CD4-positive, alpha-beta T cell treated with Interferon alpha-2 for 1 hour (primary cell): ENCODE data around the gene CDIPT.
A peak's percentile ranks its signal among the peaks of the same experiment; 100 is the strongest.

Experiments
- DNase-seq, 2 donors: peaks; one replicate each; pipeline ENCODE4 v3.0.0-alpha.2; 2020 to 2022

Gene CDIPT

GRCh38 chr16:29824589-29825144 lies 38.4 kb downstream of the CDIPT start:
- no peak for DNase-seq

GRCh38 chr16:29821643-29822115 lies 41.3 kb downstream of the CDIPT start:
- no peak for DNase-seq

GRCh38 chr16:29820730-29821642 lies 42.0 kb downstream of the CDIPT start:
- peak; percentile 70 to 77 for DNase-seq

GRCh38 chr16:29820271-29820701 lies 42.7 kb downstream of the CDIPT start, which contains the start of gene MVP:
Gene MVP (plus strand): TSS chr16:29820462. CDS start chr16:29830550, 10,088 bp downstream.
- DNase-seq = peak; percentile 76 to 79

GRCh38 chr16:29819506-29819905 lies 43.5 kb downstream of the CDIPT start:
- DNase-seq = no peak

- DNase-seq = no peak
Measured at GRCh38 chr16:29818082-29818481, 44.9 kb downstream of the CDIPT start.

- peak; percentile 35 to 58 for DNase-seq
Measured at GRCh38 chr16:29816694-29817441, 46.2 kb downstream of the CDIPT start.

- peak; percentile 100 for DNase-seq
Measured at GRCh38 chr16:29815793-29816693, 47.0 kb downstream of the CDIPT start, which contains the start of gene PAGR1. Gene PAGR1 (plus strand): TSS chr16:29816152. CDS start chr16:29816526, 374 bp downstream.

GRCh38 chr16:29815032-29815721 lies 47.8 kb downstream of the CDIPT start:
- no peak for DNase-seq

GRCh38 chr16:29814592-29814991 lies 48.4 kb downstream of the CDIPT start:
- no peak for DNase-seq

- no peak for DNase-seq
Measured at GRCh38 chr16:29813644-29814562, 49.1 kb downstream of the CDIPT start.

GRCh38 chr16:29812754-29813643 lies 50.0 kb downstream of the CDIPT start:
- no peak for DNase-seq

GRCh38 chr16:29811896-29812665 lies 50.9 kb downstream of the CDIPT start, which contains the start of gene PRRT2:
Gene PRRT2 (plus strand): TSS chr16:29812193. CDS start chr16:29813055, 862 bp downstream.
- peak; percentile 36 to 70 for DNase-seq

GRCh38 chr16:29811170-29811895 lies 51.7 kb downstream of the CDIPT start:
- peak; percentile 82 to 84 for DNase-seq

- no peak for DNase-seq
Measured at GRCh38 chr16:29810699-29811169, 52.3 kb downstream of the CDIPT start.

GRCh38 chr16:29809850-29810698 lies 53.0 kb downstream of the CDIPT start:
- peak in 1 of 2 donors; percentile 68 for DNase-seq
